ENCODE results near the gene SEMA5B. TPM values are rescaled to one million over a fixed set of nuclear protein-coding genes. Genes with fewer than 3 reads are reported as not detected.

SEMA5B gene
- total and polyA plus RNA-seq, 2 donors (not counting 1 experiment from before 2014, with no cell fraction given) = not detected

DNA sequence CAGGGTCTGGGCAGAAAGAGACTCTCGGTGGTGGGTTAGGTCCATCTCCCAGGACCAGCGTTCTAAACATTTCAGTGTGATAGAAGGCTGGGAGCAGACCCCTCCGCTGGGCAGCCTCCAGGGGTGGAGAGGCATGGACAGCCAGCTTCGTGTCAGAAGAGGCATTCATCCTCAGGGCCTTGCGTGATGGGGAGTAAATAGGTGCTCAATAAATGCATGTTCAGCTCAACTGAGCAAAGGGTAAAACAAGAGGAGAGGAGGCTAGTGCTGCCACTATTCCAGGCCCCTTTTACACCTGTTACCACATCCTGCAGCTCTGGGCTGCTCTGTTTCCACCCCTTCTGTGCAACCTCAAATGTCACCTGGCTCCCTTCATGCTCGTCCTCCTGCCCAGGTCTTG is 49.0 kb downstream of the SEMA5B start:
- no peak for DNase-seq
- H3K27me3 ChIP-seq (replicated peaks in 1 of 4; ENCODE audit: control extremely low read depth in 1 of 4, control insufficient read depth in 3 of 4, insufficient read depth in 4 of 4, low read length in 3 of 4) = peaks cover 0 to 5% (median 0%) of the 10 kb centered on the region in 4 experiments
- H3K4me2 ChIP-seq (replicated peaks; ENCODE audit: low read depth, low read length, poor library complexity, severe bottlenecking) = no peak overlapping the region
- H3K27ac Mint-ChIP-seq = no peak overlapping the region
- no peak overlapping the region for H3K9ac ChIP-seq (ENCODE audit: low read length)
- H3K79me2 ChIP-seq (ENCODE audit: control insufficient read depth, insufficient read depth, low read length) = no peaks in the 10 kb centered on the region
- no peak overlapping the region for H2AFZ ChIP-seq (ENCODE audit: insufficient read depth, low read depth, low read length, poor library complexity, severe bottlenecking)
- TF ChIP-seq, protein P1, sequence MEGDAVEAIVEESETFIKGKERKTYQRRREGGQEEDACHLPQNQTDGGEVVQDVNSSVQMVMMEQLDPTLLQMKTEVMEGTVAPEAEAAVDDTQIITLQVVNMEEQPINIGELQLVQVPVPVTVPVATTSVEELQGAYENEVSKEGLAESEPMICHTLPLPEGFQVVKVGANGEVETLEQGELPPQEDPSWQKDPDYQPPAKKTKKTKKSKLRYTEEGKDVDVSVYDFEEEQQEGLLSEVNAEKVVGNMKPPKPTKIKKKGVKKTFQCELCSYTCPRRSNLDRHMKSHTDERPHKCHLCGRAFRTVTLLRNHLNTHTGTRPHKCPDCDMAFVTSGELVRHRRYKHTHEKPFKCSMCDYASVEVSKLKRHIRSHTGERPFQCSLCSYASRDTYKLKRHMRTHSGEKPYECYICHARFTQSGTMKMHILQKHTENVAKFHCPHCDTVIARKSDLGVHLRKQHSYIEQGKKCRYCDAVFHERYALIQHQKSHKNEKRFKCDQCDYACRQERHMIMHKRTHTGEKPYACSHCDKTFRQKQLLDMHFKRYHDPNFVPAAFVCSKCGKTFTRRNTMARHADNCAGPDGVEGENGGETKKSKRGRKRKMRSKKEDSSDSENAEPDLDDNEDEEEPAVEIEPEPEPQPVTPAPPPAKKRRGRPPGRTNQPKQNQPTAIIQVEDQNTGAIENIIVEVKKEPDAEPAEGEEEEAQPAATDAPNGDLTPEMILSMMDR (IDR thresholded peaks at IDR 0.05) = no peak
- no peak for TF ChIP-seq EZH2 (IDR thresholded peaks at IDR 0.05; ENCODE audit: borderline replicate concordance, insufficient read depth, low read depth, low read length, poor library complexity, severe bottlenecking)
- peaks cover 19 to 27% of the 10 kb centered on the region in 2 donors for H3K4me1 ChIP-seq (ENCODE audit: control insufficient read depth in 2 of 2, insufficient read depth in 2 of 2, low read length in 2 of 2)
- H3K4me3 Mint-ChIP-seq = no peak overlapping the region
- no peak overlapping the region for H3K4me3 ChIP-seq (ENCODE audit: control extremely low read depth in 1 of 5, extremely low read depth in 1 of 5, insufficient read depth in 1 of 5, low read depth in 2 of 5, low read length in 4 of 5)
- no peaks in the 10 kb centered on the region for H3K9me3 Mint-ChIP-seq (ENCODE audit: insufficient read depth)
- no peaks in the 10 kb centered on the region for H4K20me1 ChIP-seq (ENCODE audit: control insufficient read depth, insufficient read depth, low read length, poor library complexity, severe bottlenecking)
- no peak overlapping the region for H3K27ac ChIP-seq (ENCODE audit: low read length in 2 of 2)
- 73% methylated on average over 5 of the region's 6 CpGs for WGBS (ENCODE audit: insufficient coverage)
- ATAC-seq (ENCODE audit: low read depth) = no peak
- no peaks in the 10 kb centered on the region for H3K36me3 ChIP-seq (replicated peaks in 1 of 2; ENCODE audit: control extremely low read depth in 1 of 2, control insufficient read depth in 1 of 2, extremely low read depth in 1 of 2, insufficient read depth in 2 of 2, low read length in 1 of 2)
- intact Hi-C loops (cut with micrococcal nuclease) = no loop called here
- peaks cover under 1% of the 10 kb centered on the region for H3K27me3 Mint-ChIP-seq
- POLR2A ChIA-PET = no interaction called here
- H3K4me1 Mint-ChIP-seq = peaks cover 21% of the 10 kb centered on the region
- CTCF ChIA-PET = no interaction called here
- no peaks in the 10 kb centered on the region for H3K9me3 ChIP-seq (ENCODE audit: control extremely low read depth in 1 of 3, control insufficient read depth in 2 of 3, insufficient read depth in 1 of 3, low read length in 2 of 3)

- H3K9ac ChIP-seq (ENCODE audit: low read length) = no peak overlapping the region
- no peak for DNase-seq
- no peak overlapping the region for H2AFZ ChIP-seq (ENCODE audit: insufficient read depth, low read depth, low read length, poor library complexity, severe bottlenecking)
- peaks cover 19 to 27% of the 10 kb centered on the region in 2 donors for H3K4me1 ChIP-seq (ENCODE audit: control insufficient read depth in 2 of 2, insufficient read depth in 2 of 2, low read length in 2 of 2)
- ChIA-PET POLR2A (no interaction called here), CTCF (no interaction called here)
- Mint-ChIP-seq H3K27ac (no peak overlapping the region), H3K4me3 (no peak overlapping the region), H3K27me3 (peaks cover 6% of the 10 kb centered on the region), H3K4me1 (peaks cover 21% of the 10 kb centered on the region), H3K9me3 (ENCODE audit: insufficient read depth) (no peaks in the 10 kb centered on the region)
- no peaks in the 10 kb centered on the region for H3K36me3 ChIP-seq (replicated peaks in 1 of 2; ENCODE audit: control extremely low read depth in 1 of 2, control insufficient read depth in 1 of 2, extremely low read depth in 1 of 2, insufficient read depth in 2 of 2, low read length in 1 of 2)
- intact Hi-C loops (cut with micrococcal nuclease) = no loop called here
- H3K27ac ChIP-seq (ENCODE audit: low read length in 2 of 2) = no peak overlapping the region
- no peak for ATAC-seq (ENCODE audit: low read depth)
- no peaks in the 10 kb centered on the region for H3K79me2 ChIP-seq (ENCODE audit: control insufficient read depth, insufficient read depth, low read length)
- TF ChIP-seq, protein P1 (IDR thresholded peaks at IDR 0.05) = no peak
- TF ChIP-seq EZH2 (IDR thresholded peaks at IDR 0.05; ENCODE audit: borderline replicate concordance, insufficient read depth, low read depth, low read length, poor library complexity, severe bottlenecking) = no peak
- H3K4me2 ChIP-seq (replicated peaks; ENCODE audit: low read depth, low read length, poor library complexity, severe bottlenecking) = no peak overlapping the region
- WGBS (ENCODE audit: insufficient coverage) = 94% methylated on average over 12 of the region's 14 CpGs
- H3K27me3 ChIP-seq (replicated peaks in 1 of 4; ENCODE audit: control extremely low read depth in 1 of 4, control insufficient read depth in 3 of 4, insufficient read depth in 4 of 4, low read length in 3 of 4) = peaks cover 0 to 5% (median 0%) of the 10 kb centered on the region in 4 experiments
- H4K20me1 ChIP-seq (ENCODE audit: control insufficient read depth, insufficient read depth, low read length, poor library complexity, severe bottlenecking) = no peaks in the 10 kb centered on the region
- no peaks in the 10 kb centered on the region for H3K9me3 ChIP-seq (ENCODE audit: control extremely low read depth in 1 of 3, control insufficient read depth in 2 of 3, insufficient read depth in 1 of 3, low read length in 2 of 3)
- H3K4me3 ChIP-seq (ENCODE audit: control extremely low read depth in 1 of 5, extremely low read depth in 1 of 5, insufficient read depth in 1 of 5, low read depth in 2 of 5, low read length in 4 of 5) = no peak overlapping the region
Observed at GRCh38 chr3:122977746-122978466, 49.7 kb downstream of the SEMA5B start.
